A673 (cell line): ENCODE data around the gene DCN.

Experiments used
- CTCF ChIP-seq: fragments of 300-800, 200-600 bp; sonication (generic); conservative IDR thresholded peaks from 2 replicates; pipeline ENCODE4 v1.5.1; 2017; ENCODE audit warnings: low read depth, mild to moderate bottlenecking, antibody characterized with exemption, low read length, moderate library complexity, mixed read lengths
- EZH2 ChIP-seq: fragments of 200-600 bp; sonication (generic); IDR thresholded peaks from 2 replicates; pipeline ENCODE4 v1.6.1; 2017; ENCODE audit warnings: borderline replicate concordance, low read depth, mild to moderate bottlenecking, mixed read lengths, antibody characterized with exemption, low read length; ENCODE audit not compliant: poor library complexity, severe bottlenecking

GRCh38 chr12:91161009-91161408, 21.6 kb downstream of the DCN start:
- no peak for TF ChIP-seq CTCF
- TF ChIP-seq EZH2: no peak
